GM12864 (cell line): ENCODE data around the gene CADM1.

Experiments used
- DNase-seq: peaks from one replicate; pipeline ENCODE4 v3.0.0-alpha.2; 2011; ENCODE audit warnings: low read depth
- H3K4me3 ChIP-seq: 2 replicates; pipeline ENCODE4 v1.5.1; 2011; ENCODE audit warnings: mild to moderate bottlenecking, low read depth, low read length, control low read depth
- CTCF ChIP-seq: IDR thresholded peaks from 2 replicates; pipeline ENCODE4 v1.5.1; 2011; ENCODE audit warnings: low read depth, mild to moderate bottlenecking, moderate library complexity, low read length, control low read depth, inconsistent platforms; ENCODE audit errors: missing control alignments

Gene CADM1

GRCh38 chr11:115258216-115258615 lies 246.0 kb downstream of the CADM1 start:
- H3K4me3 ChIP-seq = no peak overlapping the region
- TF ChIP-seq CTCF = no peak
- no peak for DNase-seq

- DNase-seq = no peak
- no peak overlapping the region for H3K4me3 ChIP-seq
- no peak for TF ChIP-seq CTCF
Measured at GRCh38 chr11:115257678-115258077, 246.5 kb downstream of the CADM1 start.

- H3K4me3 ChIP-seq = no peak overlapping the region
- no peak for TF ChIP-seq CTCF
- DNase-seq = no peak
Measured at GRCh38 chr11:115257270-115257669, 246.9 kb downstream of the CADM1 start.

GRCh38 chr11:115256397-115257197 lies 247.6 kb downstream of the CADM1 start:
- TF ChIP-seq CTCF = no peak
- DNase-seq = peak; percentile 45
- H3K4me3 ChIP-seq = no peak overlapping the region

GRCh38 chr11:115255006-115255762 lies 249.0 kb downstream of the CADM1 start:
- no peak for DNase-seq
- H3K4me3 ChIP-seq = no peak overlapping the region
- TF ChIP-seq CTCF = no peak

GRCh38 chr11:115251126-115251525 lies 253.1 kb downstream of the CADM1 start:
- no peak for DNase-seq
- no peak overlapping the region for H3K4me3 ChIP-seq
- no peak for TF ChIP-seq CTCF

- no peak for TF ChIP-seq CTCF
- H3K4me3 ChIP-seq = no peak overlapping the region
- DNase-seq = no peak
Measured at GRCh38 chr11:115249061-115249578, 255.1 kb downstream of the CADM1 start.
